GM18505 (cell line): ENCODE data around the gene OR10V1.
A peak's percentile ranks its signal among the peaks of the same experiment; 100 is the strongest.

Experiments used
- ATAC-seq: cut with Tn5 transposase; IDR thresholded peaks from one replicate; pipeline ENCODE4 v1.9.1; 2021; ENCODE audit not compliant: unreplicated experiment
- POLR2A ChIP-seq: IDR thresholded peaks from 4 replicates; pipeline ENCODE4 v1.6.1; 2011; ENCODE audit warnings: borderline replicate concordance; ENCODE audit not compliant: insufficient read depth, insufficient read length; ENCODE audit errors: extremely low read depth

Gene OR10V1, protein sequence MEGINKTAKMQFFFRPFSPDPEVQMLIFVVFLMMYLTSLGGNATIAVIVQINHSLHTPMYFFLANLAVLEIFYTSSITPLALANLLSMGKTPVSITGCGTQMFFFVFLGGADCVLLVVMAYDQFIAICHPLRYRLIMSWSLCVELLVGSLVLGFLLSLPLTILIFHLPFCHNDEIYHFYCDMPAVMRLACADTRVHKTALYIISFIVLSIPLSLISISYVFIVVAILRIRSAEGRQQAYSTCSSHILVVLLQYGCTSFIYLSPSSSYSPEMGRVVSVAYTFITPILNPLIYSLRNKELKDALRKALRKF

DNA sequence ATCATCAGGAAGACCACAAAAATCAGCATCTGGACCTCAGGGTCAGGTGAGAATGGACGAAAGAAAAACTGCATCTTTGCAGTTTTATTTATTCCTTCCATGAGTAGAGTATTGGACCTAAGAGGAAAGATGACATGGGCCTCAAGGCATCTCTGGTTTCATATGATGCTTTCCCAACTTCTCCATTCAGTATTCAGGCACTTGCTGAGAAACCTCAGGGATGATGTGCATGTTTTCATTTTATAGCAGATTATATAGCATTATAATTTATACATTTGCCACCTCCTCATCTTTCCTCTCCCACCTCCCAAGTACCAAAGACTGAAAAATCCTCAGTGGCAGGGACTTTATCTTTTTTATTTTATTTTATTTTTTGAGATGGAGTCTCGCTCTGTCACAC lies at the start of gene OR10V1:
Gene OR10V1, minus strand, starts transcription at position 101 of the 400 bp plus-strand sequence. Its CDS starts 0 bp downstream, at position 101.
- no peak for ATAC-seq

DNA sequence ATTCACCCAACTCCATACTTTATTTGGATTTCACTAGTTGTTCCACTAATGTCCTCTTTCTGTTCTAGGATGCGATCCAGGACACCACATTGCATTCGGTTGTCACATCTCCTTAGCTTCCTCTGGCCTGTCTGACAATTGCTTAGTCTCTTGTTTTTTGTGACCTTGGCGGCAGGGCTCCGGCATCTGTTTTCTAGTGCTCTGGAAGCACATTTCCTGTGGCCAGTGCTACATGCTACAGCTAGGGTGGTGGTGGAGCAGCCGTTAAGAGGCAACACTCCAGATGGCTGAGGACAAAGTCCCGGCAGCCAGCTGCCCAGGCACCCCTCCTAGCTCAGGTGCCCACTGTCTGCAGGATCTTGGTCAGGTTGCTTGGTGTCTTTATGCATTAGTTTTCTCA lies 48.3 kb upstream of the OR10V1 start:
- no peak for TF ChIP-seq POLR2A
- ATAC-seq: no peak

More for the DNA sequence above, at the start of gene OR10V1:
- TF ChIP-seq POLR2A: no peak

DNA sequence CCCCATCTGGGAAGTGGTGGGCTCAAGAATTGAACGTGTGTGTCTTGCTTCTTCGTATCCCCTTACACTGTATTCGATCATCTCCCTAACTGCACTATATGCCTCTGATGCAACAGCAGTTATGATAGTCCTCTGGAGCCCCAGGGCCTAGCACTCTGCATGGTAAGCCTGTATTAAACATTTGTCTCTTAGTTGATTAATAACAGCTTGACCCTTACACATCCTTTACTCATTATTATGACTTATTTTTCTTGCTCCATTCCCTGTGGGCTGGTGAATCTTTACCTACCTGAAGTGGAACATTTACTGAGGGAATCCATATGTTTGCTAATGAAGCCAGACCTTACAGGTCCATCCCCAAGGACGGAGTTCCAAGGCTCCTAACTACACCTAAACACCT lies 47.1 kb upstream of the OR10V1 start:
- no peak for TF ChIP-seq POLR2A
- no peak for ATAC-seq

DNA sequence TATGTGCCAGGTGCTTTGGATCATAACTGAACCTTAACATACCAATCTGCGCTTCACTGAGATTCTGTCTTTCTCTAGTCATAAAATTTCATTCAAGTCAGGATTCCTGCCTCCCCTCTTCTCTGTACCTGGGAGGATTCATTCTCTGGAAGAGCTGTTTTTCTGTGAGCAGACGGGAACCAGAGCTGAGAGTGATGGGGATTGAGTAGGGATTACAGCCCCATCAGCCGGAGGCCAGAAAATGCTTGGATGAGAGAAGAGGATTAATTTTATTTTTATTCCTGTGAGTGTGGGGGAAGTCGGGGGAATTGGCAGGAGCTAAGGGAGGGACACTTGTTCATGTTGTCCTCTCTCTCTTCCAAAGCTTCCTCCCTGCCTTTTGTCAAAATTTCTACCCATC lies 46.3 kb upstream of the OR10V1 start:
- ATAC-seq: no peak
- no peak for TF ChIP-seq POLR2A

DNA sequence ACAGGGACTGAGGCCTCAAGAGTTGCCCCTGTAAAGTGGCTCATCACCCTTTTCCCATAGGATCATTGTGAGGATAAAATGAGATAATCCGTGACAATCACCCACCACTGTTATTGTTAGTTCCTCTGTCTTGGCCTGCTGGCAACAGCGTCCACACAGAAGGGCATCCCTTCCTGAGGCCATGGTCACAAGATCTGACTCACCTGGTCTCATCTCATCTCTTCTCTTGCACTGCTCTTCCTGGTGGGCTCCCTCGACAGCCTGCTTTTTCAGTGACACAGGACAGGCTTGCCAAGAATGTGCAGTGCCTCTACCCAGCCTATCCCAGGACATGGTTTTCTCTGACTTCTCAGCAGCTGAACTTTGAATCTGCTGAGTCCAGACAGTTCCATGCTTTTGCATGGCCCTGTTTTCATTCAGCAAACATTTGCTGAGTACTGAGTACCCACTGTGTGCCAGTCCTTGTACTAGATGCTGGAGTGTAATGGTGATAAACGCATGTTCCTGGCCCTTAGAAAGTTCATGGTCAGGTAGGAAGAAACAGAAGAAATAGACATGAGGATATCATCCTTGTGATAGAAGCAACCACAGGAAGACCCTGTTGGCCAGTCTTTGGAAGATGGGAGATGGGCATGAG lies 44.9 kb upstream of the OR10V1 start:
- TF ChIP-seq POLR2A: no peak
- ATAC-seq: no peak

DNA sequence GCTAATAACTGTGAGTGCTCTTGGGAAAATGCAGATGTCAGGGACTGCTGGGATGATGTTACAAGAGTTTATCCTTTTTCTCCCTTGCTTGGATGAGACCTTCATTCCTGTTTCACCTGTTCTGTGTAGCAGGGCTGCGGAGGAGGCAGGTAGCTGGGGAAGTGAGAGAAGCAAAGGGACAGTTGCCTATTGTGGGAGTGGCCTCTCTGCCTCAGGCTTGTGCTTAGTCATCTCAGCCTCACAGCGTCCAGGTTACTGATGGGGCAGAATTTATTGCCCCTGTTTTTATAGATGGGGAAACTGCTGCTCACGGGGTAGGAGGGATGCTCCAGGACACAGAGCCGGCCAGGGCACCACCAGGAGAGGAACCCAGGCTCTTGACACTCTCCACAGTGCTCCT lies 43.2 kb upstream of the OR10V1 start:
- no peak for ATAC-seq
- TF ChIP-seq POLR2A: no peak

DNA sequence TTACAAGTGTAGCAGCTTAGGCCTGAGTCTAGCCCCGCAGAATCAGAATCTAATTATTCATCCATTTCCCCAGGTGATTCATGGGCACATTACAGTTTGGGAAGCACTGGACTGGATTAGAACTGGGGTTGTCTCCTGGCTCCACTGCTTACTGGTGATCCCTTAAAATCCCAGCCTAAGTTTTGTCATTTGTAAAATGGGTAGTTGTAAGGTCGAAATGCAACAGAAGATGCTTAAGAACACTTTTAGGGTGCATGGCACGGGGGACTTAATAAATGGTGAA lies 42.9 kb upstream of the OR10V1 start:
- no peak for ATAC-seq
- no peak for TF ChIP-seq POLR2A

DNA sequence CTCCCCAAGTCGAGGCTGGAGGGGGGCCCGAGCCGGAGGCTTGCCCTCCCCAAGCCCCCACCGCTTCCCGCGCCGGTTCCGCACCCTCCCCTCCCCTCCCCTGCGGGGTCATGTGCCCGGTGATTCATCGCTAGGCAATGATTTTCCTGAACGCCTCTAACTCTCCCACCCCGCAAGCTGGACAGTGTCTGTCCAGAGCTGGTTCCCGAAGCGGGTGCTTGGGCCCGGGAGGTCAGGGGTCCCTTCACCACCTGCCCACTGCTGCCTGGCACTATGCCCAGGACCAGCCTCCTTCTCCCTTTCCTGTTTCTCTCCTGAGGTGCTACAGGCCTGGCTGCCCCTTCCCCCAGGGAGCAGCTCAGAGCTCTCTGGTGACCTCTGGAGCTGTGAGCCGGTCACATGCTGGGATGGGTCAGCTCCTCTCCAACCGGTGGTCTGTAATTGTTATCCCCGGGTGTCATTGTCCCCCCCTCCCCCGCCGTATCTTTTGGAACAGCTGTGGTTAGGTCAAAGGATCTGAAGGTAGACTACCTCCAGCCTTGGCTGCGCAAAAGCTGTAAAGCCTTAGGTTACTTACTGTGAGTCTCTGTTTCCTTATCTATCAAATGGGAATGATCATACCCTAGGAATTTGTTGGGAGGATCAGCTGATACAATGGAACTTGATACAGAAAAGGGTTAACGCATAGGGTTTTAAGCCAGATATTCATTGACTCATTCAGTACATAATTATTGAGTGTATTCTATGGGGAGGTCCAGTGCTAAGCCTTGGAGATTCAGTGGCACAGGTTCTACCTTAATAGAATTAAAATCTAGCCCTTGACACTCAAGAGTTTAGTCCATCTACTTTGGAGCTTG lies 42.3 kb upstream of the OR10V1 start:
- ATAC-seq: peak; percentile 17
- no peak for TF ChIP-seq POLR2A

DNA sequence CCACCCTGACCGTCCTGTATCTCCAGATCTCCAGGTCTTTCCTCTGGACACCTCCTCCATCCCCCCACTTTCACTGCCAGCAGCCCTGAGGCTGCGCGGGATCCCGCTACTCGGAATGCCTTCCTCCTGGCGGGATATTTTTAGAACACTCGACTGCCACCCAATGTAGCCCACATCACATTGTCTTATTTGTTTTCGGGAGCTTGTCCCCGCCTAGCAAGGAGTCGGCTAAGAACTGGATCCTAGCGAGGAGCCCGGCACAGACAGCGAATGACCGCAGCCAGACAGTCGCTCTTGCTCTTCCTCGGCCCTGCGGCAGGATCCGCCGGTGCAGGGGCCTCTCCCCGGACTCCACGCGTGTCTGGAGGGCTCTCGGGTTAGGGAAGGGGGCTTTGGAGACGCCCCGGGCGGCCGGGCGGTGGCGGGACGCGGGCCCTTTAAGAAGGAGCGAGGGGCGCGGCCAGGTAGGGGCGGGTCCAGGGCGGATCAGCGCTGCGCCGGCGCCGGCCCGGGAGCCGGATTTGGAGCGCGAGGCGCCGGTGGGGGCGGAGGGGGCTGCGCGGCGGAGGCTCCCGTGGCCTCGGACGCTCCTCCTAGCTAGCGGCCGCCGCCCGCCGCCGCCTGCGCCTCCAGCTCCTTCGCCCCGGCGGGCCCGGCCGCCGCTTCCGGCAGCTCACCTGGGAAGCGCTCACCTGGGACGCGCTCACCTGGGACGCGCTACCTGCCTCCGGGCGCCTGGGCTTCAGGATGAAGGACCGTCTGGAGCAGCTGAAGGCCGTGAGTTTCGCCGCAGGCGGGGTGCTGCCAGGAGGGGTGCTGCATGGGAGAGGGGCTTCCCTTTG lies 41.4 kb upstream of the OR10V1 start, which contains the start of gene STX3:
Gene STX3, plus strand, starts transcription at position 518 of the 842 bp plus-strand sequence. Its CDS starts 230 bp downstream, at position 748.
- ATAC-seq: peak; percentile 78
- no peak for TF ChIP-seq POLR2A

DNA sequence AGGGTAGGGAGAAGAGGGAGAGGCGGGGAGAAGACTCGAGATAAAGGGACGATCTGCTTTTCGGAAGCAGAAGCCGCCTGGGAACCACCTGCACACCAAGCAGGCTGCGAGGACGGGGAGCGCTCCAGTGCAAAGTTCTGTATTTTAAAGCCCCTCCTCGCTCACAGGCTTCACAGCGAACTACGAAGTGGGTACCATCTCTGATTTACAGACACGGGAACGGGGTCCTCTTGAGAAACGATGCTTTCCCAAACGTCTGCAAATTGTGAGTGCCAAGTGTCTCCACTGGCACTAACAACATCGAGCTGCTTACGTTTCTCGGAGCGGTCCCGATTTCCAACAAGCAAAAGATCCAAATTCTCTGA lies 40.8 kb upstream of the OR10V1 start:
- ATAC-seq: no peak
- no peak for TF ChIP-seq POLR2A

DNA sequence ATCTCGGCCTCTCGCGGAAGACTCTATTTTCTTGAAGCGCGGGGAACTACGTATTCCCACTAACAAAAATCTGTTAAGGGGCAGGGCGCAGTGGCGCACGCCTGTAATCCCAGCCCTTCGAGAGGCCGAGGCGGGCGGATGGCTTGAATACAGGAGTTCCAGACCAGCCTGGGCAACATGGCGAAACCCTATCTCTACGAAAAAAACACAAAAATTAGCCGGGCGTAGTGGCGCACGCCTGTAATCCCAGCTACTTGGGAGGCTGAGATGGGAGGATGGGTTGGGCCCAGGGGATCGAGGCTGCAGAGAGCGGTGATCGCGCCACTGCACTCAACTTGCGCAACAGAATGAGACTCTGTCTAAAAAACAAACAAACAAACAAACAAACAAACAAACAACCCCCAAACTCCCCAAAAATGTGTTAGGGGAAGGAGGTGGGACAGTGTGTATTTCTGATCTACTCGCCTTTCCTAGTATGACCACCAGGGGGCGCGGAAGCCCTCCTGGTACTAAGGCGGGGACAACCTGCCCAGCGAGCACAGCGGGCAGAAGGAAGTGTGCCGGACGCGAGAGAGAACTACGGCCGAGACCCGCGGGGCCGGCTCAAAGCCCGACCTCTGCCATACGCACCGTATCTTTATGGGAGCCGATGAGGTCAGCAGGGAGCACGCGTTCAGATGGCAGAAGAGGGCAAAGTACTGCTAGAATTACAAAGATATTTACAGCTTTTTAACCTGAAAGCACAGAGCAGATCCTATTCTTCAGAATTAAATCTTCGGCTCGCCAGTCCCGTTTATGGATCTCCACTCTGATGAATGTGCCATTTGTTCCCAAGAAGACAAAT lies 40.2 kb upstream of the OR10V1 start:
- TF ChIP-seq POLR2A: no peak
- ATAC-seq: peak; percentile 59

DNA sequence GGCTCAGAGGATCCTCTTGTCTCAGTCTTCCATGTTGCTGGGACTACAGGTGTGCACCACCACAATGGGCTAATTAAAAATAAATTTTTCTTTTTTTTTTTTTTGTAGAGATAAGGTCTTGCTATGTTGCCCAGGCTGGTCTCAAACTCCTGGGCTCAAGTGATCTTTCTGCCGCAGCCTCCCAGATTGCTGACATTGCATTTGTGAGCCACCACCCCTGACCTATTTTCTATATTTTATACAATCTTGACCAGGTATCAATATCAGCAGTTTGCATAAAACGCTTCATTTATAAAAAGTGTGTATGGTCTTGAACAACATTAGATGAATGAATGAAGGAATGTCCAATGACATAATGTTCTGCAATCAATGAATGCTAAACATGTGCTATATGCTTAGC lies 32.5 kb upstream of the OR10V1 start:
- TF ChIP-seq POLR2A: no peak
- ATAC-seq: no peak
